ENCODE measurements around the gene FBXW9. TPM values are rescaled to one million over a fixed set of nuclear protein-coding genes. Genes with fewer than 3 reads are reported as not detected.
"Not testable (repeated sequence)": the region's sequence is repeated elsewhere in the genome, so short reads cannot be mapped to it uniquely, and the experiment has no call there.

Gene FBXW9
- total and polyA plus RNA-seq, 4 donors = 1.9 to 5.4 (median 4.5) TPM

- no peak for DNase-seq
- peaks cover 0 to 15% of the 10 kb centered on the region in 2 donors for H3K36me3 ChIP-seq (ENCODE audit: control insufficient read depth in 1 of 2, insufficient read depth in 2 of 2, low read length in 1 of 2)
- no peak overlapping the region for H3K4me3 ChIP-seq (ENCODE audit: low read length in 2 of 2)
- H3K27me3 ChIP-seq (ENCODE audit: control insufficient read depth in 1 of 2, insufficient read depth in 2 of 2, low read length in 1 of 2) = no peaks in the 10 kb centered on the region
- no peaks in the 10 kb centered on the region for H3K9me3 ChIP-seq (ENCODE audit: control insufficient read depth, low read length)
- 90 to 96% methylated on average over 29 of the region's 29 CpGs for WGBS, 2 donors
- no peaks in the 10 kb centered on the region for H3K4me1 ChIP-seq (ENCODE audit: control insufficient read depth in 1 of 2, insufficient read depth in 2 of 2, low read length in 2 of 2)
- H3K27ac ChIP-seq (ENCODE audit: low read depth in 1 of 2, low read length in 2 of 2) = no peak overlapping the region
- no peak for ATAC-seq (ENCODE audit: low FRiP score)
- intact Hi-C loops (cut with DNase I) = no loop called here
These were observed 9.4 kb upstream of the FBXW9 start for GRCh38 chr19:12705654-12706331.

- intact Hi-C loops (cut with DNase I) = no loop called here
- Histone ChIP-seq H3K9me3 (ENCODE audit: control insufficient read depth, low read length) (no peaks in the 10 kb centered on the region), H3K4me1 (ENCODE audit: control insufficient read depth in 1 of 2, insufficient read depth in 2 of 2, low read length in 2 of 2) (no peaks in the 10 kb centered on the region), H3K27ac (ENCODE audit: low read depth in 1 of 2, low read length in 2 of 2) (no peak overlapping the region), H3K36me3 (ENCODE audit: control insufficient read depth in 1 of 2, insufficient read depth in 2 of 2, low read length in 1 of 2) (peaks cover 0 to 12% of the 10 kb centered on the region in 2 donors), H3K4me3 (ENCODE audit: low read length in 2 of 2) (no peak overlapping the region), H3K27me3 (ENCODE audit: control insufficient read depth in 1 of 2, insufficient read depth in 2 of 2, low read length in 1 of 2) (no peaks in the 10 kb centered on the region)
- DNase-seq = no peak
- no peak for ATAC-seq (ENCODE audit: low FRiP score)
- 90 to 92% methylated on average over 13 of the region's 13 CpGs for WGBS, 2 donors
These were observed 8.7 kb upstream of the FBXW9 start for GRCh38 chr19:12705169-12705568.

GRCh38 chr19:12703046-12703445, 6.6 kb upstream of the FBXW9 start:
- H3K9me3 ChIP-seq (ENCODE audit: control insufficient read depth, low read length) = no peaks in the 10 kb centered on the region

GRCh38 chr19:12701596-12702282, 5.3 kb upstream of the FBXW9 start:
- no peak for ATAC-seq (ENCODE audit: low FRiP score)
- Histone ChIP-seq H3K4me3 (ENCODE audit: low read length in 2 of 2) (no peak overlapping the region), H3K27ac (ENCODE audit: low read depth in 1 of 2, low read length in 2 of 2) (no peak overlapping the region), H3K36me3 (ENCODE audit: control insufficient read depth in 1 of 2, insufficient read depth in 2 of 2, low read length in 1 of 2) (peaks cover 0 to 12% of the 10 kb centered on the region in 2 donors), H3K4me1 (ENCODE audit: control insufficient read depth in 1 of 2, insufficient read depth in 2 of 2, low read length in 2 of 2) (no peaks in the 10 kb centered on the region), H3K9me3 (ENCODE audit: control insufficient read depth, low read length) (no peaks in the 10 kb centered on the region), H3K27me3 (ENCODE audit: control insufficient read depth in 1 of 2, insufficient read depth in 2 of 2, low read length in 1 of 2) (no peaks in the 10 kb centered on the region)
- DNase-seq = no peak
- 86 to 87% methylated on average over 33 of the region's 33 CpGs for WGBS, 2 donors
- intact Hi-C loops (cut with DNase I) = no loop called here

More at GRCh38 chr19:12703046-12703445, 6.6 kb upstream of the FBXW9 start:
- intact Hi-C loops (cut with DNase I) = no loop called here
- Histone ChIP-seq H3K4me1 (ENCODE audit: control insufficient read depth in 1 of 2, insufficient read depth in 2 of 2, low read length in 2 of 2) (no peaks in the 10 kb centered on the region), H3K27me3 (ENCODE audit: control insufficient read depth in 1 of 2, insufficient read depth in 2 of 2, low read length in 1 of 2) (no peaks in the 10 kb centered on the region), H3K36me3 (ENCODE audit: control insufficient read depth in 1 of 2, insufficient read depth in 2 of 2, low read length in 1 of 2) (peaks cover 0 to 12% of the 10 kb centered on the region in 2 donors), H3K4me3 (ENCODE audit: low read length in 2 of 2) (no peak overlapping the region), H3K27ac (ENCODE audit: low read depth in 1 of 2, low read length in 2 of 2) (no peak overlapping the region)
- no peak for DNase-seq
- 47 to 51% methylated on average over 9 of the region's 9 CpGs for WGBS, 2 donors
- ATAC-seq (ENCODE audit: low FRiP score) = no peak

- intact Hi-C loops (cut with DNase I) = no loop called here
- 79 to 81% methylated on average over 6 of the region's 6 CpGs for WGBS, 2 donors
- Histone ChIP-seq H3K4me1 (ENCODE audit: control insufficient read depth in 1 of 2, insufficient read depth in 2 of 2, low read length in 2 of 2) (no peaks in the 10 kb centered on the region), H3K4me3 (ENCODE audit: low read length in 2 of 2) (no peak overlapping the region), H3K9me3 (ENCODE audit: control insufficient read depth, low read length) (no peaks in the 10 kb centered on the region), H3K27ac (ENCODE audit: low read depth in 1 of 2, low read length in 2 of 2) (no peak overlapping the region), H3K27me3 (ENCODE audit: control insufficient read depth in 1 of 2, insufficient read depth in 2 of 2, low read length in 1 of 2) (no peaks in the 10 kb centered on the region), H3K36me3 (ENCODE audit: control insufficient read depth in 1 of 2, insufficient read depth in 2 of 2, low read length in 1 of 2) (peaks cover 0 to 2% of the 10 kb centered on the region in 2 donors)
- ATAC-seq (ENCODE audit: low FRiP score) = no peak
- no peak for DNase-seq
These were observed 1.7 kb upstream of the FBXW9 start for GRCh38 chr19:12698138-12698537.

- ATAC-seq (ENCODE audit: low FRiP score); H3K4me3 ChIP-seq (ENCODE audit: low read length in 2 of 2); H3K36me3 ChIP-seq (ENCODE audit: control insufficient read depth in 1 of 2, insufficient read depth in 2 of 2, low read length in 1 of 2); H3K27me3 ChIP-seq (ENCODE audit: control insufficient read depth in 1 of 2, insufficient read depth in 2 of 2, low read length in 1 of 2); intact Hi-C loops (cut with DNase I); H3K27ac ChIP-seq (ENCODE audit: low read depth in 1 of 2, low read length in 2 of 2); H3K4me1 ChIP-seq (ENCODE audit: control insufficient read depth in 1 of 2, insufficient read depth in 2 of 2, low read length in 2 of 2); DNase-seq; H3K9me3 ChIP-seq (ENCODE audit: control insufficient read depth, low read length): not testable (repeated sequence)
- WGBS, 2 donors = 96 to 97% methylated on average over 22 of the region's 22 CpGs
These were observed 994 bp upstream of the FBXW9 start for GRCh38 chr19:12697425-12697824.

GRCh38 chr19:12695997-12696365, 450 bp downstream of the FBXW9 start:
- intact Hi-C loops (cut with DNase I) = no loop called here
- peak overlapping the region; percentile 65 to 74 for H3K4me3 ChIP-seq (ENCODE audit: low read length in 2 of 2)
- no peaks in the 10 kb centered on the region for H3K4me1 ChIP-seq (ENCODE audit: control insufficient read depth in 1 of 2, insufficient read depth in 2 of 2, low read length in 2 of 2)
- no peak overlapping the region for H3K27ac ChIP-seq (ENCODE audit: low read depth in 1 of 2, low read length in 2 of 2)
- ATAC-seq (ENCODE audit: low FRiP score) (no peak), DNase-seq (no peak)
- H3K36me3 ChIP-seq (ENCODE audit: control insufficient read depth in 1 of 2, insufficient read depth in 2 of 2, low read length in 1 of 2) = no peaks in the 10 kb centered on the region
- H3K9me3 ChIP-seq (ENCODE audit: control insufficient read depth, low read length) = no peaks in the 10 kb centered on the region
- no peaks in the 10 kb centered on the region for H3K27me3 ChIP-seq (ENCODE audit: control insufficient read depth in 1 of 2, insufficient read depth in 2 of 2, low read length in 1 of 2)
- 2 to 3% methylated on average over 35 to 36 of the region's 36 CpGs for WGBS, 2 donors

GRCh38 chr19:12695514-12695913, 917 bp downstream of the FBXW9 start:
- Histone ChIP-seq H3K4me3 (ENCODE audit: low read length in 2 of 2) (no peak overlapping the region), H3K27me3 (ENCODE audit: control insufficient read depth in 1 of 2, insufficient read depth in 2 of 2, low read length in 1 of 2) (no peaks in the 10 kb centered on the region), H3K4me1 (ENCODE audit: control insufficient read depth in 1 of 2, insufficient read depth in 2 of 2, low read length in 2 of 2) (no peaks in the 10 kb centered on the region), H3K27ac (ENCODE audit: low read depth in 1 of 2, low read length in 2 of 2) (no peak overlapping the region), H3K36me3 (ENCODE audit: control insufficient read depth in 1 of 2, insufficient read depth in 2 of 2, low read length in 1 of 2) (no peaks in the 10 kb centered on the region), H3K9me3 (ENCODE audit: control insufficient read depth, low read length) (no peaks in the 10 kb centered on the region)
- intact Hi-C loops (cut with DNase I) = no loop called here
- ATAC-seq (ENCODE audit: low FRiP score) (no peak), DNase-seq (no peak)
- 88 to 90% methylated on average over 1 of the region's 1 CpG for WGBS, 2 donors

GRCh38 chr19:12695096-12695495, 1.3 kb downstream of the FBXW9 start:
- Histone ChIP-seq H3K4me3 (ENCODE audit: low read length in 2 of 2) (no peak overlapping the region), H3K27ac (ENCODE audit: low read depth in 1 of 2, low read length in 2 of 2) (no peak overlapping the region), H3K9me3 (ENCODE audit: control insufficient read depth, low read length) (no peaks in the 10 kb centered on the region), H3K4me1 (ENCODE audit: control insufficient read depth in 1 of 2, insufficient read depth in 2 of 2, low read length in 2 of 2) (no peaks in the 10 kb centered on the region), H3K36me3 (ENCODE audit: control insufficient read depth in 1 of 2, insufficient read depth in 2 of 2, low read length in 1 of 2) (no peaks in the 10 kb centered on the region), H3K27me3 (ENCODE audit: control insufficient read depth in 1 of 2, insufficient read depth in 2 of 2, low read length in 1 of 2) (no peaks in the 10 kb centered on the region)
- no peak for DNase-seq
- 65 to 73% methylated on average over 2 of the region's 2 CpGs for WGBS, 2 donors
- no peak for ATAC-seq (ENCODE audit: low FRiP score)
- intact Hi-C loops (cut with DNase I) = no loop called here
